GM12873 (cell line): ENCODE results near the gene STAP2.

ENCODE experiments used
- TF ChIP-seq, protein P1 (sequence below): IDR thresholded peaks from 2 replicates; pipeline ENCODE4 v1.5.1; 2012; ENCODE audit warnings: low read depth, mild to moderate bottlenecking, moderate library complexity, low read length, control low read depth; ENCODE audit not compliant: insufficient read depth; ENCODE audit errors: missing control alignments

STAP2 gene

DNA sequence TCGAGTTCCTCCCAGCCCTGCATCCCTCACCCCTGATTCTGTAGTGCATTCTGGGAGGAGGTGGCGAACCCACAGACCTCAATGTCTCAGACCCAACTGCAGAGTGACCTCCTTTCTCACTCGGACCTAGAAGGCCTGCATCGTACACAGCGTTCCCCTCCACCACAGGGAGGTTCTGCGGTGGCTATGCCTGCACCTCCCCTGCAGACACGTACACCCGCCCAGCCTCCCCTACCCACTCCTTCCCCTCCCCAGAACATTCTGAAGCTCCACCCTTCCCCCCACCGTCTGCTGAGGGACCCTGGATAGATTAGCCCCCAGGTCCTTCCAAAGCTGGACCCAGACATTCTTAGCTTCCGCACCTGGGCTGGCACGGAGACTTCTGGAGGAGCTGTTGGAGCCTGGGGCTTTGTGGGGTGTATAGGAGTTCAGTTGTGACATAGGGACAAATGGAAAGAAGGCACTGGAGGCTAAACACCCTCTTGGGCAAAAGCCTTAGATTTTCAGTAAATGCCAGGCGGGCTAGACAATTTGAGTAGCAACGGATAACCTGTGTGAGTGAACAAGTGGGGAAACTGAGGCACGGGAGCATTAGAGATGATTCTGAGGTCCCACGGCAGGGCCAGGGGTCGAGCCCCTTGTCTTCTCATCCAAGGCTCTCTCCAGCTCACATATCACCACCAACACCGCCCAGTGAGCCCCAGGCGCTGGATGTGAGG, 34.6 kb downstream of the STAP2 start:
- TF ChIP-seq, protein P1, sequence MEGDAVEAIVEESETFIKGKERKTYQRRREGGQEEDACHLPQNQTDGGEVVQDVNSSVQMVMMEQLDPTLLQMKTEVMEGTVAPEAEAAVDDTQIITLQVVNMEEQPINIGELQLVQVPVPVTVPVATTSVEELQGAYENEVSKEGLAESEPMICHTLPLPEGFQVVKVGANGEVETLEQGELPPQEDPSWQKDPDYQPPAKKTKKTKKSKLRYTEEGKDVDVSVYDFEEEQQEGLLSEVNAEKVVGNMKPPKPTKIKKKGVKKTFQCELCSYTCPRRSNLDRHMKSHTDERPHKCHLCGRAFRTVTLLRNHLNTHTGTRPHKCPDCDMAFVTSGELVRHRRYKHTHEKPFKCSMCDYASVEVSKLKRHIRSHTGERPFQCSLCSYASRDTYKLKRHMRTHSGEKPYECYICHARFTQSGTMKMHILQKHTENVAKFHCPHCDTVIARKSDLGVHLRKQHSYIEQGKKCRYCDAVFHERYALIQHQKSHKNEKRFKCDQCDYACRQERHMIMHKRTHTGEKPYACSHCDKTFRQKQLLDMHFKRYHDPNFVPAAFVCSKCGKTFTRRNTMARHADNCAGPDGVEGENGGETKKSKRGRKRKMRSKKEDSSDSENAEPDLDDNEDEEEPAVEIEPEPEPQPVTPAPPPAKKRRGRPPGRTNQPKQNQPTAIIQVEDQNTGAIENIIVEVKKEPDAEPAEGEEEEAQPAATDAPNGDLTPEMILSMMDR, result no peak

DNA sequence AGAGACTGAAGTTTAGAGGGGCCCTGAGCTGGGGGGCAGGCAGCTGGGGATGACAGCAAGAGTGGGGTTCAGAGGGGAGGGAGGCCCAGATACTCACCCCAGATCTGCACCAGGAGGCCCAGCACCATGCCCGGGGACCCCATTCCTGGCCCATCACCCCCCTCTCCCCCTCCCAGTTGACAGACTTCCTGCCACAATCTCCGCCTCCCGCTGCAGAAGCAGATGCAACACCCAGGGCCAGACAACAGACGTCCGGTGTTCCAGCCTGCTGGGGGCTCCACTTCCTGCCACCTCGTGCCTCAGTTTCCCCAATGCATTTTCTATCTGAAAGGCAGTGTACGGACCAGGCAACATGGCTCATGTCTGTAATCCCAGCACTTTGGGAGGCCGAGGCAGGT, 36.4 kb downstream of the STAP2 start, which contains the start of gene TMIGD2:
TMIGD2 (minus strand) TSS at position 147 of the 398 bp plus-strand sequence; CDS start at position 143, 4 bp downstream.
- TF ChIP-seq, protein P1, result no peak

DNA sequence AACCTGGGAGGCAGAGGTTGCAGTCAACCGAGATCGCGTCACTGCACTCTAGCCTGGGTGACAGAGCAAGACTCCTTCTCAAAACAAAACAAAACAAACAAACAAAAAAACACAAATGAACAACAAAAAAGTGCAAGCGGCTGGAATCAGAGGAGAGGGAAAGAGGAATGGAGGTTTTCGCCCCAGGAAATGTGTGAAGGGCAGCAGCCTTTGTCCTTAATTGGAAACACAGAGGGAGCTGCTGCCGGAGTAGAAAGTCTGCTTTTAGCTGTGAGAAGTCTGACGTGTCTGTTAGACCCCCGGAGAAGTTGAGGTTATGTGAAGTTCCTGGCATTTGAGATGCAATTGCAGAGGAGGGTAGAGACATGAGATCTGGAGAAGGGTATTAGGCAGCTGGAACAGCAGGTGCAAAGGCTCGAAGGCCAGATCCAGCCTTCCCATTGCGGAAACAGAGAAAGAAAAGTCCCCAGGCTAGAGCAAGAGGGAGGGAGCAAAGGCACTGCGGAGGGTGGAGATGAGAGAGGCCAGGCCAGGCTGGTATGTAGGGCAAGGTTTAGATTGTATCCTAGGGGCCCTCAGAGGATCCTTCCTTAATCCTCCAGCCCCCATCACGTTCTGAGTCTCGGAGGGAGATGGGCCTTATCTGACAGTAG, 36.9 kb downstream of the STAP2 start:
- TF ChIP-seq, protein P1, result no peak

DNA sequence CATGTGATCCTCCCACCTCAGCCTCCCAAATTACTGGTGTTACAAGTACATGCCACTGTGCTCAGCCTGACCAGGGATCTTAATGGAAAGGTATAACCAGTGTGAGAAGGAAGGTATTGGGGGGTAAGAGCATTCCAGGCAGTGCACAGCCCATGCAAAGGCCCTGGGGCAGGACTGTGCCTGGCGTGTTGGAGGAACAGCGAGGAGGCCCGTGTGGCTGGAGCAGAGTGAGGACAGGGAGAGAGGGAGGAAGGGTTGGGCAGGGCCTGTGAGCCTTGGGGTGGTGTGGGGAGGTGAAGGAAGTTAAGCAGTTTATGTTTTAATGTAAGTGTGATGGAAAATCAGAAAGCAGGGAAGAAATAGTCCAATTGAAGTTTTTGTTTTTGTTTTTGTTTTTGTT, 38.0 kb downstream of the STAP2 start:
- TF ChIP-seq, protein P1, result no peak

DNA sequence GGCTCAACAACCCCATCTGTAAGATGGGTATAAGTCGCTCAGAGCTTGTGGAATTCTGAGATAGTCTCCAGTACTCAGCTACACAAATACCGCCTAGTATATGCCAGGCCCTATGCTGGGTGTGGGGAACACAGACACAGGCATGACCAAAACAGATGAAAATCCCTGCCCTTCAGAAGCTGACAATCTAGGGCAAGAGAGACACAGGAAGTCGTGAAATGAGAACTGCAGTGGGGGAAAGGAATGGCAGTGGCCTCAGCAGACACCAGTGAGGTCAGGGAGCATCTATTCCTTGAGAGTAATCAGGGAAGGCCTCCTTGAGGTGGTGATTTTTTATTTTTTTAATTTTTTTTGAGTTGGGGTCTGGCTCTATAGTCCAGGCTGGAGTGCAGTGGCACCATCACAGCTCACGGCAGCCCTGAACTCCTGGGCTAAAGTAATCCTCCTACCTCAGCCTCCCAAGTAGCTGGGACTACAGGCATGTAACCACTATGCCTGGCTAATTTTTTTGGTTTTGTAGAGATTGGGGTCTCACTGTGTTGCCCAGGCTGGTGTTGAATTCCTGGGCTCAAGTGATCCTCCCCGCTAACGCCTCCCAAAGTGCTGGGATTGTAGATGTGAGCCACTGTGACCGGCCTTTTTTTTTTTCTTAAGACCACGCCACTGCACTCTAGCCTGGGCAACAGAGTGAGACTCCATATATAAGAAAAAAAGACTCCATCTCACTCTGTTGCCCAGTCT, 39.6 kb downstream of the STAP2 start:
- TF ChIP-seq, protein P1, result no peak

DNA sequence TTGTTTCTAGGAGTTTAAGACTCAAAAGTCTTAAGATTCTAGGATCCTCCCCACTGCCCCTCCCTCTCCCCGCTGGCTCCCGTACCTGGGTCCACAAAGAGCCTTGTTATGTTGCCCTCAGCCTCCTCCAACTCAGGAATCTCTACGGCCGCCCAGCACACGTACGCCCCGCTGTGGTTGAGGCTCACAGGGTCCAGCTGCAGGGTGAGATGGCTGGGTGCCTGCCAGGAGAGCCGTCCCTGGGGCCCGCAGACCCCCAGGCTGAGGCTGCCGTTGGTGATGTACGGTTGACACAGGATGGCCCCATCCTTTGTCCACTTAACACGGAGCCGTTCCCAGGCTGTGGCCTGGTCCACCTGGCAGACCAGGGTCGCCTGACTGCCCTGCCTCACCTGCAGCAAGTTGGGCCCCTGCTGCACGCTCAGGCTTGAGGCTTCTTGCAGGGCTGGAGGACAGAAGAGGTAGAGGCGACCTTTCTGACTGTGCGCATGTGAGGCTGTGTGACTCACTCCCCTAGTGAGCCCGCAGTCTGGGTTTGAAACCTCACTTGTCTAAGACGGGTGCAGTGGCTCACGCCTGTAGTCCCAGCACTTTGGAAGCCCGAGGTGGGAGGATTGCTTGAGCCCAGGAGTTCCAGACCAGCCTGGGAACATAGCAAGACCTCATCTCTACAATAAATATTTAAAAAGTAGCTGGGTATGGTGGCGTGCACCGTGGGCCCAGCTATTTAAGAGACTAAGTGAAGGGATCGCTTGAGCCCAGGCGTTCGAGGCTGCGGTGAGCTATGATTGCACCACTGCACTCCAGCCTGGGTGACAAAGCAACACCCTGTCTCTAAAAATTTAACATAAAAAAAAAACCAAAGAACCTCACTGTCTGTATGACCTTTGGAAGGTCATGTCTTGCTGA, 40.5 kb downstream of the STAP2 start:
- TF ChIP-seq, protein P1, result no peak
